HepG2 (cell line): ENCODE measurements around the gene UTS2R. TPM values are rescaled to one million over a fixed set of nuclear protein-coding genes. Genes with fewer than 3 reads are reported as not detected.
A peak's percentile ranks its signal among the peaks of the same experiment; 100 is the strongest.

Experiments
- ATAC-seq: fragments of 200-7000 bp; cut with Tn5 transposase; 3 replicates; pipeline ENCODE4 v1.9.1; 2020; ENCODE audit warnings: mild to moderate bottlenecking, moderate library complexity
- BruUV-seq: library from RNA; stranded (reverse); fragments of 400-500 nt; replicated peaks from 2 replicates; lab custom pipeline; 2021; lab: Mats Ljungman, UMichigan
- CTCF ChIA-PET: fragments of 300-600 bp; formaldehyde crosslinking; extraction: SDS; loops from one replicate; lab custom pipeline; 2021; ENCODE audit warnings: low total read pairs, inconsistent platforms, low intra/inter-chr PET ratio; lab: Yijun Ruan, JAX
- POLR2A ChIA-PET: fragments of 350-600 bp; sonication (Branson Sonifier 250); formaldehyde crosslinking; loops from one replicate; lab custom pipeline; 2020; ENCODE audit warnings: antibody characterized with exemption, inconsistent platforms; lab: Yijun Ruan, JAX
- DNase-seq: peaks from one replicate; pipeline ENCODE4 v3.0.0-alpha.2; 2015; ENCODE audit warnings: low spot score
- FAIRE-seq: peaks from 3 replicates; lab custom pipeline; 2011; peaks lifted over from hg19 to GRCh38; lab: Jason Lieb, UNC
- H2AFZ ChIP-seq: one replicate; pipeline ENCODE4 v1.6.1; 2011; ENCODE audit warnings: low read length, inconsistent platforms
- H3K27ac ChIP-seq: fragments of 300-600 bp; 3 replicates; pipeline ENCODE4 v1.8.0; 2011; ENCODE audit warnings: mixed run types, mild to moderate bottlenecking, mixed read lengths, low read length, inconsistent platforms; ENCODE audit not compliant: insufficient read depth; ENCODE audit errors: extremely low read length
- H3K27me3 ChIP-seq, 2 experiments: fragments of 200-600 bp in 1 of 2; 2 replicates in 1 of 2; 3 replicates in 1 of 2; pipeline versions ENCODE4 v1.6.0 to v1.8.0; 2011; ENCODE audit warnings: low read length in 2 of 2, mild to moderate bottlenecking in 2 of 2, moderate library complexity in 2 of 2, inconsistent platforms in 1 of 2; ENCODE audit not compliant: insufficient read depth in 2 of 2, control insufficient read depth in 1 of 2
- H3K36me3 ChIP-seq, 2 experiments: fragments of 200-600 bp in 1 of 2; replicated peaks in 1 of 2; 2 replicates in 1 of 2; 3 replicates in 1 of 2; pipeline versions ENCODE4 v1.5.1 to v1.8.0; 2011; ENCODE audit warnings: low read length in 2 of 2, inconsistent platforms in 1 of 2; ENCODE audit not compliant: insufficient read depth in 2 of 2, control insufficient read depth in 1 of 2
- H3K4me1 ChIP-seq: 2 replicates; pipeline ENCODE4 v1.5.1; 2012; ENCODE audit warnings: low read length, inconsistent platforms; ENCODE audit not compliant: insufficient read depth
- H3K4me2 ChIP-seq: 2 replicates; pipeline ENCODE4 v1.6.0; 2011; ENCODE audit warnings: low read depth, low read length, inconsistent platforms
- H3K4me3 ChIP-seq, 3 experiments: fragments of 200-600 bp in 1 of 3; sonication (generic), shearing (Covaris generic) in 1 of 3; replicated peaks in 1 of 3; 2 replicates each; pipeline ENCODE4 v1.5.1; 2011 to 2016; ENCODE audit warnings: low read length in 3 of 3, inconsistent platforms in 2 of 3, low read depth in 2 of 3, mild to moderate bottlenecking in 2 of 3, control low read depth in 1 of 3, mixed read lengths in 1 of 3; ENCODE audit not compliant: insufficient read depth in 1 of 3
- H3K79me2 ChIP-seq: one replicate; pipeline ENCODE4 v1.6.1; 2011; ENCODE audit warnings: low read length, inconsistent platforms; ENCODE audit not compliant: insufficient read depth
- H3K9ac ChIP-seq: 2 replicates; pipeline ENCODE4 v1.6.0; 2011; ENCODE audit warnings: mild to moderate bottlenecking, low read depth, low read length, inconsistent platforms; ENCODE audit not compliant: insufficient read depth
- H3K9me3 ChIP-seq: 2 replicates; pipeline ENCODE4 v1.5.1; 2012; ENCODE audit warnings: mild to moderate bottlenecking, low read length
- H4K20me1 ChIP-seq: 2 replicates; pipeline ENCODE4 v1.6.0; 2011; ENCODE audit warnings: inconsistent platforms, mild to moderate bottlenecking, low read length, moderate library complexity; ENCODE audit not compliant: insufficient read depth
- GFI1 ChIP-seq: sonication (generic); formaldehyde crosslinking; IDR thresholded peaks from 2 replicates; pipeline ENCODE4 v1.5.0; 2020; ENCODE audit warnings: missing genetic modification reagents, mild to moderate bottlenecking, borderline replicate concordance
- HNRNPLL ChIP-seq: fragments of 200-400 bp; formaldehyde crosslinking; IDR thresholded peaks from 2 replicates; pipeline ENCODE4 v1.6.1; 2017; ENCODE audit warnings: mild to moderate bottlenecking, low read depth, low read length; ENCODE audit not compliant: poor library complexity, severe bottlenecking
- PATZ1 ChIP-seq: sonication (generic); formaldehyde crosslinking; IDR thresholded peaks from 2 replicates; pipeline ENCODE4 v1.4.0; 2020; ENCODE audit warnings: missing genetic modification reagents
- PAWR ChIP-seq: sonication (generic); formaldehyde crosslinking; IDR thresholded peaks from 2 replicates; pipeline ENCODE4 v1.4.0; 2020; ENCODE audit warnings: missing genetic modification reagents, mild to moderate bottlenecking, borderline replicate concordance
- TRIM22 ChIP-seq: fragments of 450-650 bp; IDR thresholded peaks from 2 replicates; pipeline ENCODE4 v1.6.1; 2017
- ZBTB33 ChIP-seq: sonication (generic); formaldehyde crosslinking; IDR thresholded peaks from 2 replicates; pipeline ENCODE4 v1.4.0; 2020; ENCODE audit warnings: missing genetic modification reagents
- ZBTB38 ChIP-seq: sonication (generic); formaldehyde crosslinking; IDR thresholded peaks from 2 replicates; pipeline ENCODE4 v1.5.1; 2020; ENCODE audit warnings: mild to moderate bottlenecking, missing genetic modification reagents
- ZBTB7B ChIP-seq: sonication (generic); formaldehyde crosslinking; IDR thresholded peaks from 2 replicates; pipeline ENCODE4 v1.4.0; 2020; ENCODE audit warnings: missing genetic modification reagents
- ZNF225 ChIP-seq: sonication (generic); formaldehyde crosslinking; IDR thresholded peaks from 2 replicates; pipeline ENCODE4 v1.4.0; 2020; ENCODE audit warnings: mild to moderate bottlenecking, missing genetic modification reagents
- ZNF234 ChIP-seq: sonication (generic); formaldehyde crosslinking; conservative IDR thresholded peaks from 2 replicates; pipeline ENCODE4 v1.5.1; 2020; ENCODE audit warnings: mild to moderate bottlenecking, missing genetic modification reagents
- WGBS: methylation state at CpG from one replicate; pipeline ENCODE4 v1.1.6; 2017; ENCODE audit warnings: low lambda C conversion rate; 5-methylcytosine and 5-hydroxymethylcytosine counted together
- in situ Hi-C: cut with HindIII; loops from 2 replicates; pipeline ENCODE4 v1.10.0; 2017; ENCODE audit warnings: low pct_unique_long_range_greater_than_20kb; ENCODE audit not compliant: extremely low pct_ligation_motif_present
- intact Hi-C: fragments of 100-400 bp; cut with micrococcal nuclease; formaldehyde crosslinking; loops from one replicate; pipeline ENCODE4 v1.10.0; 2022; ENCODE audit not compliant: unreplicated experiment
- polyA plus RNA-seq, 8 experiments: library from polyadenylated mRNA; depleted of rRNA in 3 of 8; stranded (reverse) in 7 of 8; unstranded in 1 of 8; fragments of >200 nt; fragmentation: Illumina TruSeq in 4 of 8; extraction: Trizol in 4 of 8; gene quantifications; 2 replicates each; pipeline versions ENCODE4 v1.2.1 to v1.2.3, GENCODE V29; 2011 to 2016; ENCODE audit warnings: low read depth in 4 of 8, missing spikeins in 1 of 8, mixed read lengths in 1 of 8; ENCODE audit not compliant: insufficient read depth in 1 of 8
- total RNA-seq, 5 experiments: library from RNA; depleted of rRNA; stranded (reverse); fragments of >200 nt; fragmentation: Illumina TruSeq; extraction: Trizol; gene quantifications; 2 replicates each; pipeline ENCODE4 v1.2.3, GENCODE V29; 2016; ENCODE audit warnings: low read depth in 1 of 5
- TF ChIP-seq, protein P1 (sequence below): sonication (generic); formaldehyde crosslinking; IDR thresholded peaks from 2 replicates; pipeline ENCODE4 v1.4.0; 2020; ENCODE audit warnings: missing genetic modification reagents
- TF ChIP-seq, protein P2 (sequence below): sonication (generic); formaldehyde crosslinking; IDR thresholded peaks from 2 replicates; pipeline ENCODE4 v1.5.1; 2020; ENCODE audit warnings: missing genetic modification reagents, mild to moderate bottlenecking, borderline replicate concordance

The UTS2R gene
- total and polyA plus RNA-seq, 2 of the 13 experiments (the other 11 are each of a cell fraction or from before 2014, with no cell fraction given) = 0.13 to 0.15 TPM

DNA sequence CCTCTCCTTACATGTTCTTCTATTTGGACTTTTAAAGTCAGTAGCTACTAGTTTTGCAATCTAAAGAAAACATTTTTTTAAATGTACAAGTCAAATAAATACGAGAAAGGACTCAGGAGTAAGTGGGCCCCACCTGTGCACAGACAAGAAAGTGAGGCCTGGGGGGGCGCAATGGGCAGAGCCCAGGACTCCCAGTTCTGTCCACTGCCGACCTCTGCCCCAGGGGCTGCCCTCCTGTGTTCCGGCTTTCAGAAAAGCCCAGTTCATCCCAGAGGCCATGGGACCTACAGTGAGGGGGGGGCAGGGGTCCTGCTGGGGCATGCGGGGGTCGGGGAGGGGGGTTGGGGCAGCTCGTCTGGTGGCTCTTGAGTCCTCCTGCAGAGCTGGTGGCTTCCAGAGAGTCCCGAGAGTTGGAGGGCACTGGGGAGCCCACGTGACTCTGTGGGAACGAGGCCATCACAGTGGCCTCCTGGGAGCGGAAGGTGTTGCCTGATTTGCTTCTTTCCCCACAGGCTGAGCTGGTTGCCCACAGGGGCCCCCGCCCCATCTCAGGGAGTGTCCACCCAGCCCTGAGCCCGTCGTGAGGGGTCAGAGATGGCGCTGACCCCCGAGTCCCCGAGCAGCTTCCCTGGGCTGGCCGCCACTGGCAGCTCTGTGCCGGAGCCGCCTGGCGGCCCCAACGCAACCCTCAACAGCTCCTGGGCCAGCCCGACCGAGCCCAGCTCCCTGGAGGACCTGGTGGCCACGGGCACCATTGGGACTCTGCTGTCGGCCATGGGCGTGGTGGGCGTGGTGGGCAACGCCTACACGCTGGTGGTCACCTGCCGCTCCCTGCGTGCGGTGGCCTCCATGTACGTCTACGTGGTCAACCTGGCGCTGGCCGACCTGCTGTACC lies 2.4 kb downstream of the UTS2R start:
- Histone ChIP-seq H3K9ac (0 out of 2 replicates have a peak overlapping the region, but pooled peaks have one; percentile 7), H3K27me3 (peaks cover 2 to 11% of the 10 kb centered on the region in 2 experiments; a peak in 3 of 5 replicates), H3K4me1 (peaks cover 77% of the 10 kb centered on the region), H4K20me1 (no peaks in the 10 kb centered on the region), H2AFZ (no peak overlapping the region), H3K36me3 (no peaks in the 10 kb centered on the region), H3K4me2 (peak overlapping the region; percentile 42; the same call in 1 of the 2 replicates), H3K4me3 (no peak overlapping the region), H3K79me2 (no peaks in the 10 kb centered on the region), H3K27ac (no peak overlapping the region), H3K9me3 (no peaks in the 10 kb centered on the region)
- no TSS peak for BruUV-seq
- 0 out of 3 replicates have a peak, but pooled peaks have one; percentile 4 for ATAC-seq
- 50% methylated on average over 12 of the region's 37 CpGs for WGBS
- in situ Hi-C loops (no loop called here), intact Hi-C loops (no loop called here)
- ChIA-PET POLR2A (interaction anchor here (0.5 to 1.5 kb wide), 4 partner anchors 10 to 183 kb away, joined by 3 to 7 read pairs (median 3); no protein-coding TSS in a partner anchor), CTCF (no interaction called here)
- DNase-seq = no peak
- no peak for FAIRE-seq
- no peak for TF ChIP-seq PAWR (CRISPR knock-in tag)
- no peak for TF ChIP-seq ZNF225
- peak; percentile 11 for TF ChIP-seq HNRNPLL
- peak; percentile 48; the same call in 1 of the 2 replicates for TF ChIP-seq PATZ1 (CRISPR knock-in tag)
- TF ChIP-seq ZBTB7B (CRISPR knock-in tag) = 0 out of 2 replicates have a peak, but pooled peaks have one; percentile 13
- TF ChIP-seq, protein P1, sequence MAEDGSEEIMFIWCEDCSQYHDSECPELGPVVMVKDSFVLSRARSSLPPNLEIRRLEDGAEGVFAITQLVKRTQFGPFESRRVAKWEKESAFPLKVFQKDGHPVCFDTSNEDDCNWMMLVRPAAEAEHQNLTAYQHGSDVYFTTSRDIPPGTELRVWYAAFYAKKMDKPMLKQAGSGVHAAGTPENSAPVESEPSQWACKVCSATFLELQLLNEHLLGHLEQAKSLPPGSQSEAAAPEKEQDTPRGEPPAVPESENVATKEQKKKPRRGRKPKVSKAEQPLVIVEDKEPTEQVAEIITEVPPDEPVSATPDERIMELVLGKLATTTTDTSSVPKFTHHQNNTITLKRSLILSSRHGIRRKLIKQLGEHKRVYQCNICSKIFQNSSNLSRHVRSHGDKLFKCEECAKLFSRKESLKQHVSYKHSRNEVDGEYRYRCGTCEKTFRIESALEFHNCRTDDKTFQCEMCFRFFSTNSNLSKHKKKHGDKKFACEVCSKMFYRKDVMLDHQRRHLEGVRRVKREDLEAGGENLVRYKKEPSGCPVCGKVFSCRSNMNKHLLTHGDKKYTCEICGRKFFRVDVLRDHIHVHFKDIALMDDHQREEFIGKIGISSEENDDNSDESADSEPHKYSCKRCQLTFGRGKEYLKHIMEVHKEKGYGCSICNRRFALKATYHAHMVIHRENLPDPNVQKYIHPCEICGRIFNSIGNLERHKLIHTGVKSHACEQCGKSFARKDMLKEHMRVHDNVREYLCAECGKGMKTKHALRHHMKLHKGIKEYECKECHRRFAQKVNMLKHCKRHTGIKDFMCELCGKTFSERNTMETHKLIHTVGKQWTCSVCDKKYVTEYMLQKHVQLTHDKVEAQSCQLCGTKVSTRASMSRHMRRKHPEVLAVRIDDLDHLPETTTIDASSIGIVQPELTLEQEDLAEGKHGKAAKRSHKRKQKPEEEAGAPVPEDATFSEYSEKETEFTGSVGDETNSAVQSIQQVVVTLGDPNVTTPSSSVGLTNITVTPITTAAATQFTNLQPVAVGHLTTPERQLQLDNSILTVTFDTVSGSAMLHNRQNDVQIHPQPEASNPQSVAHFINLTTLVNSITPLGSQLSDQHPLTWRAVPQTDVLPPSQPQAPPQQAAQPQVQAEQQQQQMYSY (CRISPR knock-in tag) = no peak
- TF ChIP-seq, protein P2, sequence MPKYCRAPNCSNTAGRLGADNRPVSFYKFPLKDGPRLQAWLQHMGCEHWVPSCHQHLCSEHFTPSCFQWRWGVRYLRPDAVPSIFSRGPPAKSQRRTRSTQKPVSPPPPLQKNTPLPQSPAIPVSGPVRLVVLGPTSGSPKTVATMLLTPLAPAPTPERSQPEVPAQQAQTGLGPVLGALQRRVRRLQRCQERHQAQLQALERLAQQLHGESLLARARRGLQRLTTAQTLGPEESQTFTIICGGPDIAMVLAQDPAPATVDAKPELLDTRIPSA (CRISPR knock-in tag) = no peak
- no peak for TF ChIP-seq ZNF234 (CRISPR knock-in tag)
- no peak for TF ChIP-seq TRIM22
- TF ChIP-seq GFI1 (CRISPR knock-in tag) = no peak
- peak; percentile 75 for TF ChIP-seq ZBTB33 (CRISPR knock-in tag)
- peak; percentile 75; the same call in 1 of the 2 replicates for TF ChIP-seq ZBTB38
